ENCODE results near the gene ARHGEF25.
A peak's percentile ranks its signal among the peaks of the same experiment; 100 is the strongest.

Gene ARHGEF25

GRCh38 chr12:57623385-57623784, 12.2 kb downstream of the ARHGEF25 start (continued):
- TF ChIP-seq, protein P1, sequence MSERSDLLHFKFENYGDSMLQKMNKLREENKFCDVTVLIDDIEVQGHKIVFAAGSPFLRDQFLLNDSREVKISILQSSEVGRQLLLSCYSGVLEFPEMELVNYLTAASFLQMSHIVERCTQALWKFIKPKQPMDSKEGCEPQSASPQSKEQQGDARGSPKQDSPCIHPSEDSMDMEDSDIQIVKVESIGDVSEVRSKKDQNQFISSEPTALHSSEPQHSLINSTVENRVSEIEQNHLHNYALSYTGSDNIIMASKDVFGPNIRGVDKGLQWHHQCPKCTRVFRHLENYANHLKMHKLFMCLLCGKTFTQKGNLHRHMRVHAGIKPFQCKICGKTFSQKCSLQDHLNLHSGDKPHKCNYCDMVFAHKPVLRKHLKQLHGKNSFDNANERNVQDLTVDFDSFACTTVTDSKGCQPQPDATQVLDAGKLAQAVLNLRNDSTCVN (tag by site-specific recombination; optimal IDR thresholded peaks at IDR 0.05) = no peak

DNA sequence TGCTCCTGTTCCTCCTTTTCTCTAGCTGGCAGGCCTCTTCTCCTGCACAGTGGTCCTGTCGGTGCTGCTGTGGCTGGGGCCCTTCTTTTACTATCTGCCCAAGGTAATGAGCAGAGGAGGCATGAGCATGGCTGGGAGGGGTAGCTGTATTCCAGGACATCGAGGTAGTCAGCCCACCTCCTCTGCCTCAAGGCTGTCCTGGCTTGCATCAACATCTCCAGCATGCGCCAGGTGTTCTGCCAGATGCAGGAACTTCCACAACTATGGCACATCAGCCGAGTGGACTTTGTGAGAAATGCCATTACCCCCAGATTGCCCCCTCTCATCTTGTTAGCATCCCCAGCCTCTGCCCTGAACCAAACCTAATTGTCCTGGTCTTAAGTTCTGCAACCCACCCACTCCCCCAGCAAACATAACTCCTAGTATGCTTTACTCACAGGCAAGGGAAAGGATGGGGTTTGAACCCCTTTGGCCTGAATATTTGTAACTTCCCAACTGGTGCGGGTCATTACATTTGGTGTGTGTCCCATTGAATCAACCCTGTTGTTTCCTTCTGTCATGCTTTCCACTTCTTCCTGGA, 12.7 kb downstream of the ARHGEF25 start:
- Histone ChIP-seq H3K9me3 (ENCODE audit: control insufficient read depth, insufficient read depth, low read depth, low read length) (no peaks in the 10 kb centered on the region), H3K4me3 (ENCODE audit: low read depth, low read length) (no peak overlapping the region), H3K36me3 (ENCODE audit: control insufficient read depth in 2 of 2, insufficient read depth in 1 of 2, low read length in 2 of 2) (peaks cover 0 to 53% of the 10 kb centered on the region in 2 experiments; a peak in 1 of 3 replicates), H3K4me1 (ENCODE audit: control insufficient read depth, insufficient read depth, low read length) (no peaks in the 10 kb centered on the region), H3K27ac (ENCODE audit: extremely low read depth, low read depth, low read length) (no peak overlapping the region)
- CTCF ChIA-PET = interaction anchor here (0.6 to 0.9 kb wide), 2 partner anchors 43 to 316 kb away, joined by 3 read pairs; no protein-coding TSS in a partner anchor
- TF ChIP-seq ZNF394 (tag by site-specific recombination; IDR thresholded peaks at IDR 0.05; ENCODE audit: borderline replicate concordance) (no peak), ZNF600 (tag by site-specific recombination; IDR thresholded peaks at IDR 0.05) (0 out of 2 replicates have a peak, but pooled peaks have one; percentile 15)
- POLR2A ChIA-PET = no interaction called here

DNA sequence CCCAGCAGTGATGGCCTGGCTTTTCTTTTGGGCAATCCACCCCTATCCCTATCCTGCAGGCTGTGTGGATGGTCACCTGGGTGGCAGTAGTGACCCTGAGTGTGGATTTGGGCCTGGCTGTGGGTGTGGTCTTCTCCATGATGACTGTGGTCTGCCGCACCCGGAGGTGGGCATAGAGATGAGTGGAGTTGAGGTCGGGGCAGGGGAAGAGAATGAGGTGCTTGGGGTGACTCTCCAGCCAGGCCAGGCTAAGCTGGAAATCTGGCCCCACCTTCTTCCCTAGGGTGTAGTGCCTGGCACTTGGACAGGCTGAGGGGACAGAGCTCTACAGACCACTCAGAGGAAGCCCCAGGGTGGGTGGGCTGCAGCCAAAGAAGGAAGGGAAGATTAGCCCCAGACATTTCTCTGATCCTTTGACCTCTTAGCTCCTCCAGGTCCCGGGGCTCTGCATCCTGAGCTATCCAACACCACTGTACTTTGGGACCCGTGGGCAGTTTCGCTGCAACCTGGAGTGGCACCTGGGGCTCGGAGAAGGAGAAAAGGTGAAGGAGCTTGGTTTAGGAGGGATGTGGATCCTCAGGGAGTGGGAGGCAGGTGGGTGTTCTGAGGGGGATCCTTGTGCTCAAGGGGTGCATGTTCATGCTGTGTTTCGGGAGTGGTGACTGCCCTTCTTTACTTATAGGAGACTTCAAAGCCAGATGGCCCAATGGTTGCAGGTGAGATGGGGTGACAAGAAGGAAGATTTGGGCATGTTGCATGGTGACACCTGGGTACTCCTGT, 13.4 kb downstream of the ARHGEF25 start:
- H3K27ac ChIP-seq (ENCODE audit: extremely low read depth, low read depth, low read length) = no peak overlapping the region
- no peaks in the 10 kb centered on the region for H3K9me3 ChIP-seq (ENCODE audit: control insufficient read depth, insufficient read depth, low read depth, low read length)
- H3K36me3 ChIP-seq (ENCODE audit: control insufficient read depth in 2 of 2, insufficient read depth in 1 of 2, low read length in 2 of 2) = peaks cover 0 to 53% of the 10 kb centered on the region in 2 experiments; a peak in 1 of 3 replicates
- ChIA-PET CTCF (interaction anchor here (0.6 to 1.3 kb wide), 6 partner anchors 18 to 317 kb away, joined by 3 to 7 read pairs (median 5); no protein-coding TSS in a partner anchor), POLR2A (no interaction called here)
- H3K4me1 ChIP-seq (ENCODE audit: control insufficient read depth, insufficient read depth, low read length) = no peaks in the 10 kb centered on the region
- TF ChIP-seq ZNF202 (tag by site-specific recombination; IDR thresholded peaks at IDR 0.05; ENCODE audit: borderline replicate concordance) = no peak
- TF ChIP-seq ZFP3 (tag by site-specific recombination; IDR thresholded peaks at IDR 0.05; ENCODE audit: low read depth) = no peak
- TF ChIP-seq ZNF174 (tag by site-specific recombination; IDR thresholded peaks at IDR 0.05) = no peak
- TF ChIP-seq SCRT1 (tag by site-specific recombination; IDR thresholded peaks at IDR 0.05; ENCODE audit: borderline replicate concordance) = no peak
- TF ChIP-seq ZNF16 (tag by site-specific recombination; IDR thresholded peaks at IDR 0.05; ENCODE audit: low read depth) = no peak
- TF ChIP-seq, protein P2, sequence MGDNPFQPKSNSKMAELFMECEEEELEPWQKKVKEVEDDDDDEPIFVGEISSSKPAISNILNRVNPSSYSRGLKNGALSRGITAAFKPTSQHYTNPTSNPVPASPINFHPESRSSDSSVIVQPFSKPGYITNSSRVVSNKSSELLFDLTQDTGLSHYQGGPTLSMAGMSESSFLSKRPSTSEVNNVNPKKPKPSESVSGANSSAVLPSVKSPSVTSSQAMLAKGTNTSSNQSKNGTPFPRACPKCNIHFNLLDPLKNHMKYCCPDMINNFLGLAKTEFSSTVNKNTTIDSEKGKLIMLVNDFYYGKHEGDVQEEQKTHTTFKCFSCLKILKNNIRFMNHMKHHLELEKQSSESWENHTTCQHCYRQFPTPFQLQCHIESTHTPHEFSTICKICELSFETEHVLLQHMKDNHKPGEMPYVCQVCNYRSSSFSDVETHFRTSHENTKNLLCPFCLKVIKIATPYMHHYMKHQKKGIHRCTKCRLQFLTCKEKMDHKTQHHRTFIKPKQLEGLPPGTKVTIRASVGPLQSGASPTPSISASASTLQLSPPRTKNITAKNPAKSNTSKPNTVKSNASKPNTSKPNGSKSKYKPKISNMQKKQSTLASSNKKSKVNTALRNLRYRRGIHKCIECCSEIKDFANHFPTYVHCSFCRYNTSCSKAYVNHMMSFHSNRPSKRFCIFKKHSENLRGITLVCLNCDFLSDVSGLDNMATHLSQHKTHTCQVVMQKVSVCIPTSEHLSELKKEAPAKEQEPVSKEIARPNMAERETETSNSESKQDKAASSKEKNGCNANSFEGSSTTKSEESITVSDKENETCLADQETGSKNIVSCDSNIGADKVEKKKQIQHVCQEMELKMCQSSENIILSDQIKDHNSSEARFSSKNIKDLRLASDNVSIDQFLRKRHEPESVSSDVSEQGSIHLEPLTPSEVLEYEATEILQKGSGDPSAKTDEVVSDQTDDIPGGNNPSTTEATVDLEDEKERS (tag by site-specific recombination; IDR thresholded peaks at IDR 0.05) = no peak
- no peak for TF ChIP-seq TCF7L2 (IDR thresholded peaks at IDR 0.05; ENCODE audit: borderline replicate concordance, low read depth, low read length)
- no peak for TF ChIP-seq ZNF624 (tag by site-specific recombination; IDR thresholded peaks at IDR 0.05)
- no peak for TF ChIP-seq SP7 (tag by site-specific recombination; IDR thresholded peaks at IDR 0.05)
- no peak for TF ChIP-seq ZNF23 (tag by site-specific recombination; IDR thresholded peaks at IDR 0.05; ENCODE audit: borderline replicate concordance)
- no peak for TF ChIP-seq ZNF48 (tag by site-specific recombination; IDR thresholded peaks at IDR 0.05)
- no peak for TF ChIP-seq SALL2 (tag by site-specific recombination; IDR thresholded peaks at IDR 0.05; ENCODE audit: borderline replicate concordance)
- TF ChIP-seq ZNF404 (tag by site-specific recombination; IDR thresholded peaks at IDR 0.05) = no peak
- TF ChIP-seq ZNF510 (tag by site-specific recombination; IDR thresholded peaks at IDR 0.05; ENCODE audit: insufficient replicate concordance) = no peak
- TF ChIP-seq, protein P3, sequence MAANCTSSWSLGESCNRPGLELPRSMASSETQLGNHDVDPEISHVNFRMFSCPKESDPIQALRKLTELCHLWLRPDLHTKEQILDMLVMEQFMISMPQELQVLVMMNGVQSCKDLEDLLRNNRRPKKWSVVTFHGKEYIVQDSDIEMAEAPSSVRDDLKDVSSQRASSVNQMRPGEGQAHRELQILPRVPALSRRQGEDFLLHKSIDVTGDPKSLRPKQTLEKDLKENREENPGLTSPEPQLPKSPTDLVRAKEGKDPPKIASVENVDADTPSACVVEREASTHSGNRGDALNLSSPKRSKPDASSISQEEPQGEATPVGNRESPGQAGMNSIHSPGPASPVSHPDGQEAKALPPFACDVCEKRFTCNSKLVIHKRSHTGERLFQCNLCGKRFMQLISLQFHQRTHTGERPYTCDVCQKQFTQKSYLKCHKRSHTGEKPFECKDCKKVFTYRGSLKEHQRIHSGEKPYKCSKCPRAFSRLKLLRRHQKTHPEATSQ (tag by site-specific recombination; IDR thresholded peaks at IDR 0.05) = no peak
- no peak for TF ChIP-seq ELK4 (IDR thresholded peaks at IDR 0.05; ENCODE audit: borderline replicate concordance, low read depth, low read length)
- no peak overlapping the region for H3K4me3 ChIP-seq (ENCODE audit: low read depth, low read length)

All from HEK293 (cell line).